ENCODE data around the gene ARGLU1.

DNA sequence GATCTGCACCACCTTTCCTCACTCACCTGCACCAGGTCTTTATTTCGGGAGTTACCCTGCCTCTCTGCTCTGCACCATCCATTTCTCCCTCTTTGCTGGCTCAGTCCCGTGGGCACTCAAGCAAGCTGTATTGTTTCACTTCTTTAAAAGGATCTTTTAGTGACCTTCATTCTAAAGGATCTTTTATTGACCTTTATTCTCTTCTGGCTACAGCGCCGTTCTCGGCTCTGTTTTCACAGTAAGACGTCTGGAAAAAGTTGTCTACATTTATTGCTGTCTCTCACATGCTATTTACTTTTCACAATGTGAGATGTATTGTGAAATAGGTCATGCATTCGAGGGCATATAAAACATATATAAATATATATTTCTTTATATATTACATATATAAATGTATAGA lies 35.6 kb upstream of the ARGLU1 start:
- TF ChIP-seq, protein P1, sequence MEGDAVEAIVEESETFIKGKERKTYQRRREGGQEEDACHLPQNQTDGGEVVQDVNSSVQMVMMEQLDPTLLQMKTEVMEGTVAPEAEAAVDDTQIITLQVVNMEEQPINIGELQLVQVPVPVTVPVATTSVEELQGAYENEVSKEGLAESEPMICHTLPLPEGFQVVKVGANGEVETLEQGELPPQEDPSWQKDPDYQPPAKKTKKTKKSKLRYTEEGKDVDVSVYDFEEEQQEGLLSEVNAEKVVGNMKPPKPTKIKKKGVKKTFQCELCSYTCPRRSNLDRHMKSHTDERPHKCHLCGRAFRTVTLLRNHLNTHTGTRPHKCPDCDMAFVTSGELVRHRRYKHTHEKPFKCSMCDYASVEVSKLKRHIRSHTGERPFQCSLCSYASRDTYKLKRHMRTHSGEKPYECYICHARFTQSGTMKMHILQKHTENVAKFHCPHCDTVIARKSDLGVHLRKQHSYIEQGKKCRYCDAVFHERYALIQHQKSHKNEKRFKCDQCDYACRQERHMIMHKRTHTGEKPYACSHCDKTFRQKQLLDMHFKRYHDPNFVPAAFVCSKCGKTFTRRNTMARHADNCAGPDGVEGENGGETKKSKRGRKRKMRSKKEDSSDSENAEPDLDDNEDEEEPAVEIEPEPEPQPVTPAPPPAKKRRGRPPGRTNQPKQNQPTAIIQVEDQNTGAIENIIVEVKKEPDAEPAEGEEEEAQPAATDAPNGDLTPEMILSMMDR (IDR thresholded peaks at IDR 0.05; ENCODE audit: low read depth, low read length) = no peak
- TF ChIP-seq POLR2A (IDR thresholded peaks at IDR 0.05; ENCODE audit: extremely low read depth, insufficient read length) = no peak
